CD4-positive, alpha-beta T cell treated with Interleukin-4 for 1 hour (primary cell): ENCODE data around the gene MTOR.
"Not testable (repeated sequence)": the region's sequence is repeated elsewhere in the genome, so short reads cannot be mapped to it uniquely, and the experiment has no call there.

Experiments
- DNase-seq, 2 donors: peaks; one replicate each; pipeline ENCODE4 v3.0.0-alpha.2; 2020 to 2022

MTOR gene

DNA sequence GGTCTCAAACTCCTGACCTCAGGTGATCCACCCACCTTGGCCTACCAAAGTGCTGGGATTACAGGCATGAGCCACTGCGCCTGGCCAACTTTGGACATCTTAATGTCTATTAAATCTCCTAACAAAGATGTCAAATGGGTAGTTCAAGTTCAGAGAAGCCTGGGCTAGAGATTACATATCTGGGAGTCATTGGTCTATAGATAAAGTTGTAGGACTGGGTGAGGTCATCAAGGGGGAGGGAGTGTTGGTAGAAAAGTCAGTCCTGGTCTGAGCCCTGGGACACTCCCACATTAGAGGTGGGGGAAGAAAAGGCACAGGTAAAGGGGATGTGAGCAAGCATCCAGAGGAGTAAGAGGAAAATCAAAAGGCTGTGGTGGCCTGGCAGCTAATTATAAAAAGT, 17.3 kb upstream of the MTOR start:
- DNase-seq: no peak

DNA sequence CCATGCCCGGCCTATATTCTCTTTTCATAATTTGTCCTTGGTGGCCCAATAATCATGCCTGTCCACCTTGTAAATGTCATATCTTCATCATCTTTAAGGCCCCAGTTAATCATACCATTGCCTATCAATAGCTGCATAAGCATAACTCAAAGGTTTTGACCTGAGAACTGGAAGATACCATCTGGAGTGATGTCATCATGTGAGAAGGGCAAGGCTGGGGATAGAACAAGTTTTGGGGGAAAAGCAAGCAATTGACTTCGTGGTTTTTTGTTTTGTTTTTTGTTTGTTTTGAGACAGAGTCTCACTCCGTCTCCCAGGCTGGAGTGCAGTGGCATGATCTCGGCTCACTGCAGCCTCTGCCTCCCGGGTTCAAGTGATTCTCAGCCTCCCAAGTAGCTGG, 16.8 kb upstream of the MTOR start:
- DNase-seq: no peak

DNA sequence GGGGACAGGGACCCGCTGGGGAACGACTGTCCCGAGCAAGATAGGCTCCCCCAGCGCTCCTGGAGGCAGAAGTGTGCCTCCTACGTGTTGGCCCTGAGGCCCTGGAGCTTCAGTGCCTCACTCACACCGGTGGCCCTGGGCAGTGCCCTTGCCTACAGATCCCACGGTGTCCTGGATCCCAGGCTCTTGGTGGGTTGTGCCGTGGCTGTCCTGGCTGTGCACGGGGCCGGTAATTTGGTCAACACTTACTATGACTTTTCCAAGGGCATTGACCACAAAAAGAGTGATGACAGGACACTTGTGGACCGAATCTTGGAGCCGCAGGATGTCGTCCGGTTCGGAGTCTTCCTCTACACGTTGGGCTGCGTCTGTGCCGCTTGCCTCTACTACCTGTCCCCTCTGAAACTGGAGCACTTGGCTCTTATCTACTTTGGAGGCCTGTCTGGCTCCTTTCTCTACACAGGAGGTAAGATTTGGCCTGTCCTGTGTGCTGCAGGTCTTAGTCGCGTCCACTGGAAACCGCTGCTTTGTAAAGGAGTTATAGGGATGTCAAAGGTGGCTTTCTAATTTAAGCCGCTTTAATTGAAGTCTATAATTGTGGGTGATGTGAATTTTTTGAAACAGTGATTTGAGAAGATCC, 11.4 kb upstream of the MTOR start:
- no peak for DNase-seq

DNA sequence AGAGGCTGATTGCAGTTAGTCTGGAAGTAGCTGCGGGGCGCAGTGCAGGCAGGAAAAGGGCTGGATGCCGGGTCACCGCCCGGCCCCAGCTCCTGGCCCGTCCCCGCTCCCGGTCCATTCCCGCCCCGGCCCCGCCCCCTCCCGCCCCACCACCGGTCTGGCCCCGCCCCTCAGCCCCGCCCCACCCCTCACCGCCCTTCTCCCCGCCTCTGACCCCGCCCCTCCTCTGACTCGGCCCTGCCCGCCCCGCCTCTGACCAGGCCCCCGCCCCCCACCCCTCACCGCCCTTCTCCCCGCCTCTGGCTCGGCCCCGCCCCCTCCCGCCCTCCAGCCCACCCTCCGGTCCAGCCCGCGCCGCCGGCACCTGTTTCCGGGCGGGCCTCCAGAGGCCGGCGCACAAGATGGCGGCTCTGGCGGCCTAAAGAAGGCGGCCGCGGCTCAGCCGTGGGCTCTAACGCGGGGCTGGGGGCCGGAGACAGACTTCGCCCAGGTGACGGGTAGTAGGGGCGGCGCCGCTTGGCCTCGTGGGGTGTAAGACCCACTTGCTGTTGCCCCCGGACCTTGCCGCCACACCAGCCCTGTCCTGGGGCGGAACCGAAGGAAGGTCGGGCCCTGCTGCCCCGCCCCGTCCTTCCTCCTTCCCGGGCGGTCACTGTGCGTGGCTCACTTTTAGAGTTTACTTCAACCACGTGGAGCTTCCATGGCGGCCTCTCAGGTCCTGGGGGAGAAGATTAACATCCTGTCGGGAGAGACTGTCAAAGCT, 10.7 kb upstream of the MTOR start, which contains the start of gene UBIAD1:
TSS of gene UBIAD1 (plus strand) at position 367 of the 763 bp plus-strand sequence. CDS start at position 701, 334 bp downstream.
- DNase-seq: peak; percentile 83 to 85

DNA sequence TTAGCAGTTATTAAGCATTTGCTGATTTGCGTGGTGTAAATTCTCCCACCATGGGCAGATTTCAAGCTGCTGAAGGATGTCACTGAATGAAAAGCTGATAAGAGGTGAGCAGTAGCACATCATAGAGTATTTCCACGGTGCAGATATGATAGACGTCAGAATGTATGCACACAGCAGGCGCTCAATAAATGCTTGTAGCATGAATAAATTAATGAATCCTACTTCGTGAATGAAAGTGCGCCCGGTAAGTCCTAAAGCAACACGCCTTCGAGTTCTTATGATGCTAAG, 10.1 kb upstream of the MTOR start:
- DNase-seq: no peak

DNA sequence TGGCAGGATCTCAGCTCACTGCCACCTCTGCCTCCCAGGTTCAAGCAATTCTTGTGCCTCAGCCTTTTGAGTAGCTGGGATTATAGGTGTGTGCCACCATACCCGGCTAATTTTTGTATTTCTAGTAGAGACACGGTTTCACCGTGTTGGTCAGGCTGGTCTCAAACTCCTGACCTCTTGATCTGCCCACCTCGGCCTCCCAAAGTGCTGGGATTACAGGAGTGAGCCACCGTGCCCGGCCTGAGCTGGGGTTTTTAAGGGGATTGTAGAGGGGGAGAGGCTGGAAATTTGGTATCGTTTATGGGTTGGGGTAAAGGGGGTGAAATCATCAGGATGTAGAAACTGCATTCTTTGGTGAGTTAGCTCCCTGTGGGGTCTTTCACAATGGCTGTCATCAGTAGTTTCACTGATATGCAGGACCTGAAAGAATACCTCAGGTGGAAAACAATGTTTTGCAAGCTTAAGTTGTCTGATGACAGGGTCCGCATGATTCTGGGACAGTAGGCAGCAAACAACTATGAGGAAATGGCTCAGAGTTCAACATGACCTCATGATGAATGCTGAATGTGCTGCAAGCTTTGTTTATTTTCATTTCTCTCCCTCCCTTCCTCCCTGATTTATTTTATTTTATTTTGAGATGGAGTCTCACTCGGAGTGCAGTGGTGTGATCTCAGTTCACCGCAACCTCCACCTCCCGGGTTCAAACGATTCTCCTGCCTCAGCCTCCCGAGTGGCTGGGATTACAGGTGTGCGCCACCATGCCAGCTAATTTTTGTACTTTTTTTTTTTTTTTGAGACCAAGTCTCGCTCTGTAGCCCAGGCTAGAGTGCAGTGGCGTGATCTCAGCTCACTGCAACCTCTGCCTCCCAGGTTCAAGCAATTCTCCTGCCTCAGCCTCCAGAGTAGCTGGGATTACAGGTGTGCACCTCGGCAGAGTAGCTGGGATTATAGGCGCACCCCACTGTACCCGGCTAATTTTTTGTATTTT, 5.3 kb upstream of the MTOR start:
- DNase-seq: not testable (repeated sequence)

DNA sequence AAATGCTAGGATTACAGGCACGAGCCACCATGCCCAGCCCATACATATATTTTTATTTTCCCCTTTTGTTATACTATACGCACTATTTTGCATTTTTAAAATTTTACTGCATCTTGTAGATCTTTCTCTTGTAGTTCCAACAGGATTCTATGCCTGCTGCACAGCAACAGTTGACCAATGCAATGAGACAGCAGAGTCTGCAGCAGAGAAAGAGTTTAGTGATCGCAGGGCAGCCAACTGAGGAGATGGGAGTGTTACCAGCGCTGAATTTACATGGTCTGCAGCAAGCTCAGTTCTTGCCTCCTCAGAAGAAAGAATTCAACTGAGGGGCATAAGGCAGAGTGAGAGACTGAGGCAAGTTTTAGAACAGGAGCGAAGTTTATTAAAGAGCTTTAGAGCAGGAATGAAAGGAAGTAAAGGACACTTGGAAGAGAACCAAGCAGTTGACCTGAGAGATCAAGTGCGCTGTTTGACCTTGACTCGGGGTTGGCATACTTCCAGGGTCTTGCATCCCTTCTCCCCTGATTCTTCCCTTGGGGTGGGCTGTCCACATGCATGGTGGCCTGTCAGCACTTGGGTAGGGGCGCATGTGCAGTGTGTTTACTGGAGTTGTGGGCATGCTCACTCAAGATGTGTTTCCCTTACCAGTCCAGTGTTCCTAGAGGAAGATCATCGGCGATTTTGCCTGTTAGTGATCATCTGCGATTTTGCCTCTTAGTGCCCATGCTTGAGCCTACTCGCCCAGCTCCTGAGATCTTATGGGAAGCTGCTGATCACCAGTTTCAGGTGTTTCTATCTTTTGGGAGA, 4.1 kb upstream of the MTOR start:
- DNase-seq: no peak

DNA sequence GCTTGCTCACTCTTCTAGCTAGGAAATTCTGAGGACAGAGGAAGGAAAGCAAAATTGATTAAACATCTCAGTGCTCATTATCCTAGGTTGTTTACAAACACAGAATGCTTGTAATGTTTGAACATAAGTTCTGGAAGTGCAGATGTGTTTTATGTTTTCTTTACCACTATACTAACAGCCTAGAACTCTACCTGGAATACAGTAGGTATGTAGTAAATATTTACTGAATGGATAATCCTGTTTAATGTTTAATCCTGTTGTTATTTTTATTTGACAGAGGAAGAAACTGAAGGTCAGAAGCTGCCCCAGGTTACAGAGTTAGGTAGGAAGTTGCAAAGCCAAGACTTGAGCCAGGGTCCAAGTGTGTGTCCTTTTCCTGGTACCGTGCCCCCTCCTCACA, 6.1 kb downstream of the MTOR start:
- no peak for DNase-seq

DNA sequence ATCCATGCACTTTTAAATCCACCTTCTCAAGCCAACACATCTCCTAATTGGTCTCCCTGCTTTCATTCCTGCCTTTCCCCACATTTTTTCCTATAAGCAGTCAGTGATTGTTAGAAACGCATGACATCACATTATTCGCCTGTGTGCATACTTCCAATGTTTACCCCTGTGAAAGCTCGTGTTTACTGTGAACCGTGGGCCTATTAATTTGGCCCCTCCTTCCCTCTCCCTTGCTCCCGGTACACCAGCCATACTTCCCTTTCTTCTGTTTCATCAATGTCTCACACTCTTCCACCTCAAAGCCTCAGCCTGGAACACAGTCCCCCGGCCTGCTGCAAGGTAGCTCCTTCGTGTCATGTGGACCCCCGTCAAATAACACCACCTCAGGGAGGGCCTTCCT, 9.1 kb downstream of the MTOR start:
- no peak for DNase-seq

DNA sequence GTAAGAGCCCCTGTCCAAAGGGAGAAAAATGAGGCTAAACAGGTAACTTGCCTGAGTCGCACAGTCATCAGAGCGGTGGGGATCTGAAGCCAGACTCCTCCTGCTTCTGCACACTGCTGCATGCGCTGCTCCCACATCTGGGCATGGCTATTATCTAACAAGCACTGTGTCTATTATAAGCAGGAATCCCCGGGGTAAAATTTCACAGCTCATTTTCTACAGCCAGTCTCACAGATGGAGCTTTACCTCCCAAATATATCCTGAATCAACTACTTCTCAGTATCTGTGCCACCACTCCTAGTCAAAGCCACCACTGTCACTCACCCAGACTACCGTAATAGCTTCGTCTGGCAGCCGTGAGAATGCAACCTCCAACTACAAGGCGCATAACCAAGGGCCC, 9.8 kb downstream of the MTOR start:
- DNase-seq: no peak

DNA sequence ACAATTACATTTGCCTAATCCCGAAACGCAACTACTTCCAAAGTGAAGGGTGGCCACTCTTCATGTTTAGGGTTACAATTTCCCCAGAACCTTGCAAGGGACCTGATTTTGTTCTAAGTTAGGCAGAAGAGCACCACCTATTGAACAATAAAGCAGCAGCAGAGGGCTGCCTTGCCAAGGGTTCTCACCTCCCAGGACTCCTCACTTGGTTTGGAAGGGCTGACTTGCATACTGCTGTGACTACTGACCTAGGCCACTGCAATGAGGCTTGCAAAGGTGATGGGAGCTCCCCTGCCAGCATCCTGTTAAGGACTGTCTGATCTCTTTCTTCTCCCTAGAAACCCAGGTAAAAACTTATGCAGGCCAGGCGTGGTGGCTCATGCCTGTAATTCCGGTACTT, 14.2 kb downstream of the MTOR start:
- DNase-seq: no peak

DNA sequence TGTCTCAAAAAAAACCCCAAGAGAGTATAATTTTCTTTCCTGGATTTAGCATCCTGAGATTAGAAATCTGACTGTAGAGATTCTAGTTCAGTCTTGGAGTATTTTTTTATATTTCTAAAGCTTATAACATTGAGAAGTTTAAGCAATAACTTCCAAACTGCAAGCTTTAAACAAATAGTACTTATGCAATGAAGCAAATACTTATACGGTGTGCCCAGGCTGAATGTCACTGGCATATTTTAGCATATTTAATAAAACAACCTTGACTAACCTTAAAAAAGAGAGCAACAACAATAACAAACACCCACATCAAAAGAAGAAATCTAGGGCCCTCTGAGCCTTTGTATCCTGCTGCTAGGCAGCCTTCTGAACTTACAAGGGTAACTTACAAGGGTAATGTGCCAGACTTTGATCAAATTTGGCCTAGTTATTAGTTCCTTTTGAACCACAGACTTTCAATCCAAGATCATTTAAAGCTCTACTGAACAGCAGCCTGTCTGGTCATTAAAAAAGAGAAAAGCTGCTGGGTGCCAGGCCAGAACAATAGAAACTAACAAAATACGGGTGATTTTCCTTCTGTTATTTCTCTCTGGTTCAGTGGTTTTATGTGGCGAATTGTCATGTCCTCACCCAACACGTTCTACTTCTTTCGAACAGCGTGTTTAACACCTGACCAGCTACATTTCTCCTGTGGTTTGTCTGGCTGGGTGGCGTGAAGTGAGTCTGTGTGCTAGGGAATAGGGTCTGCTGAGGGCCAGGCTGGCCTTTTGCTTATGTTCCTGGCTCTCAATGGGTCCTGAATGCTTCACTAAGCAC, 16.2 kb downstream of the MTOR start:
- peak in 1 of 2 donors; percentile 41 for DNase-seq

DNA sequence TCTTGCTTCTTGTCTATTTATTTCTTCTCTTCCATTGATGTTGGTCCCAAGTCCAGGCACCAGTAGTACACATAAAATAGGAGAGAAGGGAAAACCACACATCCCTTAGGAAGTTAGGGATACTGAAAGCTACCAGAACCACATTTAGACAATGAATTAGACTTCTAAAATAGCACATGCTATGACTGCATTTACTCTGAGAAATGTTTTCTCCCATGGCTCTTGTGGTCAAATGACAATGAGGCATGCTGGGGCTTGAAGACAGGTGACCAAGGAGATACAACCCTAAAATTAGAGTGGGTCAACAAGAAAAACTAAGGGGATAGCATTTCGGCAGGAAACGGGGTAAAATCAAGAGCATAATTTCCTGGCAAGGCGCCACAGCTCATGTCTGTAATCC, 17.1 kb downstream of the MTOR start:
- no peak for DNase-seq

DNA sequence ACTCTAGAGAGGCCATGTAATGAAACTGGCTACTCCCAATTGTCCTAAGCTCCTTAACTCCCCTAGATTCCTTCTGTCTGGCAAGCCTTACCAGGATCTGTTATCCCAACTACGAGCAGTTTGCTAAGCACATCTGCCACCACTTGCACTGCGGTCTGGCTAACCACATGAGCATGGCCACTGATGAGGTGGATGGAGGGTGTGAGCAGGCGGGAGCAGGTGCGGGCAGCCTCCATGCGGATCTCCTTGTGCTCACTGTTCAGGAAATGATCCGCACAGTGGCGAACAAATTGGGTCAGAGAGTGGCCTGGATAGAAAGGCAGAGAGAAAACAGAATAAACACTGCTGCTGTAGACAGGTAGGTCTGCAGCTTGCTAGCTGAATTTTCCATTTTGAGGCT, 24.0 kb downstream of the MTOR start:
- DNase-seq: no peak

DNA sequence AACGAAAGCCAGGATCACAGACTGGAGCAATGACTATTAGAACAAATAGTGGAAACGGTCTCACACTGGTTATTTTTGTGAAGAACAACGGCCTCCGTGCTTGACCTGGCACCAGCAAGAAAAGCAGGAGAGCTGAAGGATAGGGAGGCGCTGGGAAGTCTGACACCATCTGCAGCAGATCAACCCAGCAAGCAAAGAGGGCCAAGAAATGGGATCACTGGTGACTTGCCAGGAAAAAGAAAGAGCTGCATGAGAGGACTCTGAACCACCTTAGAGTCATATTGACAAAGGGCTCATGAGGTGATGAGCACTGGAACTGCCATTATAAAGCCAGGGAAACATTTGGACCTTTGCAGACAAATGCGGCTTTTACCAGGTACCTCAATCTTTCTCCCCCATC, 25.0 kb downstream of the MTOR start:
- no peak for DNase-seq

DNA sequence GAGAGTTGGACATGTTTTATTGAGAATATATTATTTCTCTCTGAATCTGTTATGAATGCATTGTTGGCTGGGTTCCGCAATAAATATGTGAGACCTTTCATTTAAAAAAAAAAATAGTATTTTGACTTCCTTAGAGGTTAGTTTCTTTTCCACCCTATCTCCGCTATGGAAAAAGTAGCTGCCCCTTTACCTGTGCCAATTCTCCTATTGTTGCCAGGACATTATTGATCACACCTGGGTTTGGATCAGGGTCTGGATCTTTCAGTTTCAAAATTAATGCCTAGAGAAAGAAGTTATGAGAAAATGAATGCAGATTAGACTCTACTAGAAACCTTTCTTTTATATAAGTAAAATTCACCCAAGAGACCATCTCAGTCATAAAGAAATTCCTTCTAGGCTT, 29.1 kb downstream of the MTOR start:
- DNase-seq: no peak

DNA sequence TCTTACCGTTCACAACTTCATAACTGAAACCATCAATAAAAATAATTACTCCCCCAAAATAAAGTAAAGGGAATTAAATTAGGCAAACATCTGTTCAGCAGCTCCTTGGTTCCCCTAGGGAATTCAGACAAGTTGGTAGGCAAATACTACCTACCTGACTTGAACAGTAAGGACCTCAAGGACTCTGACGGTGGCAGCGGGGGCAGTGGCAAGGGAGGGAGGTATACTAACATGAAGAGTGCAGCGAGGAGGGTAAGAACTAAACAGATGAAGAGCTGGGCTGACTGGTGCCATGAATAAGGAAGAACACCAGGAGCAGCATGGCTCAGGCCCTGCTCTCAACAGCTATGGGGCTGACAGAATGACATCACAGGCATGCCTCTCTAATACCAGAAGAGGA, 33.1 kb downstream of the MTOR start:
- DNase-seq: no peak

DNA sequence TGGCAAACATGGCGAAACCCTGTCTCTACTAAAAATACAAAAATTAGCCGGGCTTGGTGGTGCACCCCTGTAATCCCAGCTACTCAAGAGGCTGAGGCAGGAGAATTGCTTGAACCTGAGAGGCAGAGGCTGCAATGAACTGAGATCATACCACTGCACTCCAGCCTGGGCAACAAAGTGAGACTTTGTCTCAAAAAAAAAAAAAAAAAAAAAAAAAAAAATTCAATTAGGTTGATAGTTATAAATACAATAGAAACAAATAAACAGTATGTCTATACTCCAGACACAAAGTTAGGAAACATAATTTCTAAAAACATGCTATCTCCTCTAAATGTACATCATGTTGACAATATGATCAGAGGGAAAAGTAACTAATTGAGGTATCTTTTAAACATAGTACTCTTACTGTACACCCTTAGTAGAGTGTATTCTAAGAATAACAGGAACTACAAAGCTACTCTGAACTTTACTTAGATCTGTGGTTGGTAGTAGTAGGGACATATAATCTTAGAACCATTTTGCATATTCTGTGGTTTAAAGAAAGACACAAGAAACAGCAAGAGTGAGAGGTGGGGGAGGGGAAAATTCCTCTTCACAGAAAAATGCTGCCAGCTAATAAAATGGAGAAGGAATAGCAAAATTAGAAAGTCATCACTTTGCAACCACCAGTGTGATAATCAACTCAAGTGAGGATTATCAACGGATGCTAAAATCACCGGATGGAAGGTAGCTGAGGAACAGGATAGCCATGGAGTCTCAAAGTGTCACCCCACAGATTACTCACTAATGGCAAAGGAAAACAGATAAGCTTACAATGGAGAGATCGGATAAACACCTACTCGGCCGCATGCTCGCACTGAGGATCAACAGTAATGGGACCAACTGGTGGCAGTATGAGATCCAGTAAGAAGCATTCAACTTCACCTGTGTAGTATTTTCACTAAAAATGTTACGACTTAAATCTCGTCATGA, 35.0 kb downstream of the MTOR start:
- DNase-seq: no peak

DNA sequence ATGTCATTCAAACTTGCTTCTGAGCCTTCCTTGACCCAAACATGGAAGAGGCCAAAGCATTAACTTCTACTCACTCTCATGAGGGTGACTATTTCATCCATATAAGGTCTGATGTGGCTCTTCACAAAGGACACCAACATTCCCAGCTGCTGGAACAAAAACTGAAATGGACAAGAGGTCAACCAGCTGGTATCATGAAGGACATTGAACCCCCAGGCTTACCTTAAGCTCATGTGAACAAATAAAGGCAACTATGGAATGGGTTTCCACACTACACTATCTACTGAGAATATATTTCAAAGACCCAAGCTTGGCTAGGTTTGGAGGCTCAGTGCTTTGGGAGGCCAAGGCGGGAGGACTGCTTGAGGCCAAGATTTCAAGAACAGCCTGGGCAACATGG, 46.3 kb downstream of the MTOR start:
- DNase-seq: no peak

DNA sequence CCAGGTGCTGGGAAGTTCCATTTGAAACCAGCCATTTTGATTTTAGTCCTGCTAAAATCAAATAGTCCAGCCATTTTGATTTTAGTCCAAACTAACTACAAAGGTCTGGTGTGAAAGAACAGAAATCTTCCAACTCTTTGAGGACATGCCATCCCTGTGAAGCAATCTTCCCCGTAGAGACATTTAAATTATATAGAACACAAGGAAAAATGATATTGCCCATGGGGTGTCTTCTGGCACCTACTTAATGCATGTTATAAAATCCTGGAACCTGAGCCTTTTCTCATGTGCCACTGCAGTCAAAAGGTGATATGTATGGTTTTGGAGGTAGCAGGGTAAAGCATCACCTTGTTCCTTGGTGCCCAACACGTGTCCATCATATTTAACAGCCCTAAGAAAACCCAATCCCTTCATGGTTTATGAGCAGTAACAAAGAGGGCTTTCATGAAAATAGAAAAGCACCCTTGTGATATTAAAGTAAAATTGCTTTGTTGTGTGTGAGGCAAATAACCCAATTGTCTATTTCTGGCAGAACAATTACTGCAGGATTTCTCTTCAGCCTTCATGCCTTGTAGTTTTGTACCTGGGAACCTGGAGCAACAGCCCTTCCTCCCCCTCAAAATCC, 46.9 kb downstream of the MTOR start:
- no peak for DNase-seq
